Fibroblast of lung (primary cell): ENCODE results near the gene PNPLA7. TPM values are rescaled to one million over a fixed set of nuclear protein-coding genes. Genes with fewer than 3 reads are reported as not detected.

Experiments used
- DNase-seq, 2 donors: peaks; one replicate each; pipeline versions ENCODE4 v3.0.0 to v3.0.0-alpha.2; 2010; ENCODE audit warnings: low read depth in 2 of 2
- H2AFZ ChIP-seq: 2 replicates; pipeline ENCODE4 v1.5.1; 2012; ENCODE audit warnings: low read length, control low read depth, inconsistent platforms
- H3K27ac ChIP-seq: 2 replicates; pipeline ENCODE4 v1.5.1; 2011; ENCODE audit warnings: low read length, control low read depth; ENCODE audit not compliant: insufficient read depth
- H3K27me3 ChIP-seq: 2 replicates; pipeline ENCODE4 v1.5.1; 2011; ENCODE audit warnings: mild to moderate bottlenecking, low read length; ENCODE audit not compliant: control insufficient read depth, insufficient read depth
- H3K36me3 ChIP-seq: 2 replicates; pipeline ENCODE4 v1.5.1; 2011; ENCODE audit warnings: low read length; ENCODE audit not compliant: control insufficient read depth, insufficient read depth
- H3K4me1 ChIP-seq: 2 replicates; pipeline ENCODE4 v1.5.1; 2011; ENCODE audit warnings: low read length; ENCODE audit not compliant: control insufficient read depth, insufficient read depth; ENCODE audit errors: extremely low read depth
- H3K4me2 ChIP-seq: 2 replicates; pipeline ENCODE4 v1.5.1; 2011; ENCODE audit warnings: low read length, control low read depth; ENCODE audit not compliant: insufficient read depth; ENCODE audit errors: extremely low read depth
- H3K4me3 ChIP-seq, 4 experiments: fragments of 200-600 bp in 1 of 4; sonication (generic) in 1 of 4; replicated peaks in 1 of 4; 2 replicates each; pipeline ENCODE4 v1.5.1; 2011 to 2016; ENCODE audit warnings: low read length in 4 of 4, low read depth in 3 of 4, mild to moderate bottlenecking in 3 of 4, control low read depth in 2 of 4, inconsistent platforms in 1 of 4, mixed read lengths in 1 of 4; ENCODE audit not compliant: insufficient read depth in 1 of 4; ENCODE audit errors: control extremely low read depth in 1 of 4
- H3K79me2 ChIP-seq: 2 replicates; pipeline ENCODE4 v1.5.1; 2012; ENCODE audit warnings: mild to moderate bottlenecking, low read length, inconsistent platforms; ENCODE audit not compliant: control insufficient read depth, insufficient read depth
- H3K9ac ChIP-seq: 2 replicates; pipeline ENCODE4 v1.5.1; 2011; ENCODE audit warnings: mild to moderate bottlenecking, low read length, control low read depth; ENCODE audit not compliant: insufficient read depth
- H3K9me3 ChIP-seq: 2 replicates; pipeline ENCODE4 v1.5.1; 2012; ENCODE audit warnings: low read depth, low read length; ENCODE audit not compliant: control insufficient read depth, insufficient read depth
- H4K20me1 ChIP-seq: 2 replicates; pipeline ENCODE4 v1.5.1; 2011; ENCODE audit warnings: low read length; ENCODE audit not compliant: control insufficient read depth, insufficient read depth; ENCODE audit errors: extremely low read depth
- EZH2 ChIP-seq: IDR thresholded peaks from 2 replicates; pipeline ENCODE4 v1.5.1; 2012; ENCODE audit warnings: low read length, control low read depth, mild to moderate bottlenecking; ENCODE audit errors: missing control alignments
- polyA plus RNA-seq, 2 donors: library from polyadenylated mRNA; depleted of rRNA in 1 of 2; stranded (reverse) in 1 of 2; unstranded in 1 of 2; fragments of >200 nt; gene quantifications; 2 replicates each; pipeline ENCODE4 v1.2.1, GENCODE V29; 2011 to 2012; ENCODE audit warnings: missing spikeins in 1 of 2
- total RNA-seq: library from RNA; depleted of rRNA; stranded (reverse); fragments of >200 nt; gene quantifications from 2 replicates; pipeline ENCODE4 v1.2.1, GENCODE V29; 2014
- TF ChIP-seq, protein P1 (sequence below), 2 donors: IDR thresholded peaks in 1 of 2; conservative IDR thresholded peaks in 1 of 2; 1 replicate in 1 of 2; 2 replicates in 1 of 2; pipeline ENCODE4 v1.5.1; 2011 to 2012; ENCODE audit warnings: low read length in 2 of 2, control low read depth in 1 of 2, inconsistent platforms in 1 of 2, low read depth in 1 of 2, mild to moderate bottlenecking in 1 of 2

The PNPLA7 gene
- total and polyA plus RNA-seq, 2 donors (not counting 1 experiment from before 2014, with no cell fraction given): 0.23 to 3.0 TPM

DNA sequence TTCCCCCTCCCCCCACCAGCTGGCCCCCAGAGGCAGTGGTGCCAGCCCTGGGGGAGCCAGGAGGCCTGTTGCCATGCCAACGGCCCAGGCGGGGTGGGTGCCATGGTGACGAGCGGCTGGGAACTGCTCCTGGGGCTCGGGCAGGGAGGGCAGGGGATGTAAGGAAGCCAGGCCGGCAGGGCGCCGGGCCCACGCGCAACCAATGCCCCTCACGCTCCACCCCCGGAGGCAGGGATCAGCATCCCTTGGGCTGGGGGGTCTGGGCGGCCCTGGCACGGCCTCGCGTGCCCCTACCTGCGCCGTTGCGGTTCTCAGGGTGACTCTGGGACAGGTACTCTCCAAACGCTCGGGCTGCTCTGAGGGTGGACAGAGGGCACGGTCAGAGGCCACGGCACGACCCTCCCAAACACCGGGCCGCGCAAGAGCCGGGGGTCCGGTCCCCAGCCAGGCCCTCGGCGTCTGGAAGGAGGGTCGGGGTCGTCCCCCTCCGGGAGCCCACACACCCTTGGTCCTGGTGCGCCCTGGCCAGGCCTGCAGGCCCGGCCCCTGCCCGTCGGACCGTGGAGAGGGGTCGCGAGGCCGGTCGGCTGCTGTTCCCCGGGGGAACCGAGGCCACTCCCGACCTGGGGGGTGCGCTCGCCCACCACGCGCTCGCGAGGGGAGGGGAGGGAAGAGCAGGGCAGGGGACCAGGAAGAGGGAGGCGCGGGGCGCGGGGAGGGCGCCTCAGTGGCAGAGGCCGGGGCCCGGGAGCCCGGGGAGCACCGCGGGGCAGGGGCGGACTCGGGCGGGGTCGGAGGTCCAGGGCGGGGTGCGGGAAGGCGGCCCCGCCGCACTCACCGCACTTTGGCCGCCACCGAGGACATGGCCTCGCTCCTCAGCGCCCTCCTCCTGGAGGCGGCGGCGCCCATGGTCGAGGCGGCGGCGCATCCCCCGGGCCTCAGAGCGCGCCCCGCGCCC, 91.7 kb downstream of the PNPLA7 start:
- H3K4me1 ChIP-seq: peaks cover 3% of the 10 kb centered on the region
- H3K9me3 ChIP-seq: no peaks in the 10 kb centered on the region
- H3K27ac ChIP-seq: peak overlapping the region; percentile 71
- H3K4me2 ChIP-seq: peak overlapping the region; percentile 90
- H3K9ac ChIP-seq: peak overlapping the region; percentile 77
- no peak overlapping the region for H2AFZ ChIP-seq
- peak overlapping the region; percentile 56 to 79 (median 72) for H3K4me3 ChIP-seq
- DNase-seq: peak in 1 of 2 donors; percentile 33
- H3K79me2 ChIP-seq: peaks cover 3% of the 10 kb centered on the region
- H3K27me3 ChIP-seq: no peaks in the 10 kb centered on the region
- peaks cover 12% of the 10 kb centered on the region for H3K36me3 ChIP-seq
- TF ChIP-seq, protein P1, sequence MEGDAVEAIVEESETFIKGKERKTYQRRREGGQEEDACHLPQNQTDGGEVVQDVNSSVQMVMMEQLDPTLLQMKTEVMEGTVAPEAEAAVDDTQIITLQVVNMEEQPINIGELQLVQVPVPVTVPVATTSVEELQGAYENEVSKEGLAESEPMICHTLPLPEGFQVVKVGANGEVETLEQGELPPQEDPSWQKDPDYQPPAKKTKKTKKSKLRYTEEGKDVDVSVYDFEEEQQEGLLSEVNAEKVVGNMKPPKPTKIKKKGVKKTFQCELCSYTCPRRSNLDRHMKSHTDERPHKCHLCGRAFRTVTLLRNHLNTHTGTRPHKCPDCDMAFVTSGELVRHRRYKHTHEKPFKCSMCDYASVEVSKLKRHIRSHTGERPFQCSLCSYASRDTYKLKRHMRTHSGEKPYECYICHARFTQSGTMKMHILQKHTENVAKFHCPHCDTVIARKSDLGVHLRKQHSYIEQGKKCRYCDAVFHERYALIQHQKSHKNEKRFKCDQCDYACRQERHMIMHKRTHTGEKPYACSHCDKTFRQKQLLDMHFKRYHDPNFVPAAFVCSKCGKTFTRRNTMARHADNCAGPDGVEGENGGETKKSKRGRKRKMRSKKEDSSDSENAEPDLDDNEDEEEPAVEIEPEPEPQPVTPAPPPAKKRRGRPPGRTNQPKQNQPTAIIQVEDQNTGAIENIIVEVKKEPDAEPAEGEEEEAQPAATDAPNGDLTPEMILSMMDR (conservative IDR thresholded peaks at IDR 0.05 in 1 of 2, IDR thresholded peaks at IDR 0.05 in 1 of 2; ENCODE audit: low read depth in 1 of 2, low read length in 2 of 2): no peak
- TF ChIP-seq EZH2: no peak
- H4K20me1 ChIP-seq: no peaks in the 10 kb centered on the region

DNA sequence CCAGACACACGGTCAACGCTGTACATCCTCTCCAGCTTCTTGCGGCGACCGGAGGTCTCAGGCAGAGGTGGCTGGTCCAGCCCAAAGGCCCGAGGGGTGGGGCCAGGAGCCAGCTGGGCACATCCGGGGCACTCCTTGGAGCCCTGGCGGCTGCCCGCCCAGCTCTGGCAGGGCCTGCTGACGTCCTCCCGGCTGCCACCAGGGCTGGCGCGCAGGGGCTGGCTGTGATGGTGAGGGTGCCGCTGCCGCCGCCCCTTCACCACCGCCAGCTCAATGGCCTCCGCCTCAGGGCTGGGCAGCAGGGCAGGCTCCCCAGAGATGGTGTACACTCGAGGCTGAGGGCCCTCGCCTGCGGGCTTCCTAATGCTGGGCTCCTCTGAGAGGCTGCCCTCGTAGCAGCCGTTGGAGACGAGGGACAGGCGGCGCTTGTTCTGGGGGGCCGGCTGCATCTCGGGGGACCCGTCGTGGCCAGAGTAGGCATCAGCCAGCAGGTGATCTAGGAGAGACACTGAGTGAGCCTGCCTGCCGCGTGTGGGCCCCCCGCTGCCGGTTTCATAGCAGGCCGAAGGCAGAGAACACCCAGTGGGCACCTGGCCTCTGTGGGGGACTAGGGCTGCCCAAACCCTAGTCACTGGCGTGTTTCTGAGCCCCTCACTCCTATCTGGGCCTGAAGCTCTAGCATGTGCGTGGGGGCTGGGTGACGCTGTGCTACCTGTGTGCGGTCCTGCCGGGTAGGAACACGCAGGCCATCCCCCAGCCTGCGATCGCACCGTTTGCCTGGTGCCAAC, 92.6 kb downstream of the PNPLA7 start:
- Histone ChIP-seq H2AFZ (no peak overlapping the region), H3K36me3 (peaks cover 16% of the 10 kb centered on the region), H3K9ac (no peak overlapping the region), H3K9me3 (no peaks in the 10 kb centered on the region), H3K27ac (no peak overlapping the region), H3K4me1 (peaks cover 3% of the 10 kb centered on the region), H3K4me2 (peak overlapping the region; percentile 90), H3K79me2 (peaks cover 3% of the 10 kb centered on the region), H3K27me3 (no peaks in the 10 kb centered on the region), H4K20me1 (no peaks in the 10 kb centered on the region), H3K4me3 (peak overlapping the region; percentile 56 to 79 (median 72))
- no peak for TF ChIP-seq EZH2
- TF ChIP-seq, protein P1 (conservative IDR thresholded peaks at IDR 0.05 in 1 of 2, IDR thresholded peaks at IDR 0.05 in 1 of 2; ENCODE audit: low read depth in 1 of 2, low read length in 2 of 2): no peak
- no peak for DNase-seq

- Histone ChIP-seq H4K20me1 (no peaks in the 10 kb centered on the region), H3K36me3 (peaks cover 16% of the 10 kb centered on the region), H2AFZ (no peak overlapping the region), H3K4me1 (peaks cover 3% of the 10 kb centered on the region), H3K4me2 (no peak overlapping the region), H3K9ac (no peak overlapping the region), H3K79me2 (peaks cover 3% of the 10 kb centered on the region), H3K9me3 (no peaks in the 10 kb centered on the region), H3K4me3 (peak overlapping the region in 1 of 4 experiments; percentile 8), H3K27me3 (no peaks in the 10 kb centered on the region), H3K27ac (no peak overlapping the region)
- TF ChIP-seq EZH2: no peak
- TF ChIP-seq, protein P1 (conservative IDR thresholded peaks at IDR 0.05 in 1 of 2, IDR thresholded peaks at IDR 0.05 in 1 of 2; ENCODE audit: low read depth in 1 of 2, low read length in 2 of 2): no peak
- no peak for DNase-seq
Observed at GRCh38 chr9:137456864-137457405, 93.3 kb downstream of the PNPLA7 start.
